SJCRH30 (cell line): ENCODE data around the gene PUM2. TPM values are rescaled to one million over a fixed set of nuclear protein-coding genes. Genes with fewer than 3 reads are reported as not detected.
"Not testable (repeated sequence)": the region's sequence is repeated elsewhere in the genome, so short reads cannot be mapped to it uniquely, and the experiment has no call there.

Source experiments
- DNase-seq, 2 experiments: peaks; one replicate each; pipeline ENCODE4 v3.0.0-alpha.2; 2015 to 2020
- H3K27ac ChIP-seq: fragments of 250-450 bp; sonication (Bioruptor Pico); 2 replicates; pipeline ENCODE4 v1.5.1; 2020; ENCODE audit warnings: mild to moderate bottlenecking, moderate library complexity
- H3K27me3 ChIP-seq: fragments of 250-450 bp; sonication (Bioruptor Pico); 2 replicates; pipeline ENCODE4 v1.5.1; 2020; ENCODE audit warnings: mild to moderate bottlenecking, moderate library complexity
- H3K36me3 ChIP-seq: fragments of 250-450 bp; sonication (Bioruptor Pico); 2 replicates; pipeline ENCODE4 v1.5.1; 2020; ENCODE audit warnings: mild to moderate bottlenecking, moderate library complexity
- H3K4me1 ChIP-seq: fragments of 250-450 bp; sonication (Bioruptor Pico); 2 replicates; pipeline ENCODE4 v1.5.1; 2020; ENCODE audit warnings: mild to moderate bottlenecking, moderate library complexity
- H3K4me3 ChIP-seq: fragments of 250-450 bp; sonication (Bioruptor Pico); 2 replicates; pipeline ENCODE4 v1.5.1; 2020; ENCODE audit warnings: mild to moderate bottlenecking, moderate library complexity
- H3K9me3 ChIP-seq: fragments of 250-450 bp; sonication (Bioruptor Pico); replicated peaks from 2 replicates; pipeline ENCODE4 v1.5.1; 2020; ENCODE audit warnings: mild to moderate bottlenecking, moderate library complexity
- total RNA-seq: library from RNA; depleted of rRNA; stranded (reverse); fragments of >200 nt; shearing (Covaris generic); gene quantifications from 2 replicates; pipeline ENCODE4 v1.2.3, GENCODE V29; 2014

PUM2 gene
- total RNA-seq, 1 experiment from 2014 or later = 69.0 TPM

DNA sequence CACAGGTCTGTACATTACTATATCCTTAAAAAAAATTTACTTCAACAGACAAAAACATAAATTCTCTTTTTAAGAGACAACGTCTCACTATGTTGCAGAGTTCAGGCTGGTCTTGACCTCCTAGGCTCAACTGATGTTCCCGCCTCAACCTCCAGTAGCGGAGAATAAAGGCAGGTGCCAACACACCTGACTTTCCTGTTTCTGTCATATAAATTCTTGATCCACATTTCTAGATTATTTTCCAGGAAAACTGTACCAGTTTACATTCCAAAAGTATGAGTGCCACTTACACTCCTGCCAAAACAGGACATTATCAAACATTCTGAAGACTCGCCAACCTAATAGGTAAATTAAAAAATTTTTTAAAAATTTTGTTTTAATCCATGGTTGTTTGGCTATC, 48.6 kb downstream of the PUM2 start:
- Histone ChIP-seq H3K36me3 (peaks cover 78% of the 10 kb centered on the region), H3K4me1 (0 out of 2 replicates have a peak, but pooled peaks cover 2% of the 10 kb centered on the region), H3K9me3 (no peaks in the 10 kb centered on the region), H3K27me3 (no peaks in the 10 kb centered on the region), H3K27ac (no peak overlapping the region), H3K4me3 (no peak overlapping the region)
- no peak for DNase-seq

DNA sequence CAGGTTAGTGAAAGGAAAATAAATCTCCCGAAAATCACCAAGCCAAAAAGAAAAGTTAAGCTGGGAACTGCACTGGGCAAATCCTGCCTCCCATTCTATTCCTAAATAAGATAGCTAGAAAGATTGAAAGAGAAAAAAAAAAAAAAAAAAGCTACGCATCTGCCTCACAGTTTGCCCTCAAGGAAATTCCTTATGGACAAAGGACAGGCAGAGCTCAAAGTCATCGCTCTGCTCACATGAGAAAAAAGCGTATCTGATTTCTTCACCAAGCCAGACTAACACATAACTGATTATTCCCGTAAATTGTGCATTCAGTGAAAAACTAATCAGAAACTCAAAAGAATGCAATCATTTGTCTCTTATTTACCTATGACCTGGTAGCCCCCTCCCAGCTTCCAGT, 50.0 kb downstream of the PUM2 start:
- Histone ChIP-seq H3K36me3 (peaks cover 76% of the 10 kb centered on the region), H3K4me3 (no peak overlapping the region), H3K27ac (no peak overlapping the region), H3K27me3 (no peaks in the 10 kb centered on the region), H3K9me3 (no peaks in the 10 kb centered on the region), H3K4me1 (0 out of 2 replicates have a peak, but pooled peaks cover 2% of the 10 kb centered on the region)
- peak in 1 of 2 experiments; percentile 20 for DNase-seq

GRCh38 chr2:20299113-20299512, 51.5 kb downstream of the PUM2 start:
- H3K4me3 ChIP-seq = no peak overlapping the region
- DNase-seq = no peak
- no peaks in the 10 kb centered on the region for H3K9me3 ChIP-seq
- no peak overlapping the region for H3K27ac ChIP-seq
- peaks cover 79% of the 10 kb centered on the region for H3K36me3 ChIP-seq
- H3K4me1 ChIP-seq = no peaks in the 10 kb centered on the region
- no peaks in the 10 kb centered on the region for H3K27me3 ChIP-seq

GRCh38 chr2:20294231-20294630, 56.4 kb downstream of the PUM2 start:
- Histone ChIP-seq H3K9me3 (no peaks in the 10 kb centered on the region), H3K27me3 (no peaks in the 10 kb centered on the region), H3K36me3 (peaks cover 90% of the 10 kb centered on the region), H3K4me1 (no peaks in the 10 kb centered on the region), H3K27ac (no peak overlapping the region), H3K4me3 (no peak overlapping the region)
- DNase-seq = no peak

DNA sequence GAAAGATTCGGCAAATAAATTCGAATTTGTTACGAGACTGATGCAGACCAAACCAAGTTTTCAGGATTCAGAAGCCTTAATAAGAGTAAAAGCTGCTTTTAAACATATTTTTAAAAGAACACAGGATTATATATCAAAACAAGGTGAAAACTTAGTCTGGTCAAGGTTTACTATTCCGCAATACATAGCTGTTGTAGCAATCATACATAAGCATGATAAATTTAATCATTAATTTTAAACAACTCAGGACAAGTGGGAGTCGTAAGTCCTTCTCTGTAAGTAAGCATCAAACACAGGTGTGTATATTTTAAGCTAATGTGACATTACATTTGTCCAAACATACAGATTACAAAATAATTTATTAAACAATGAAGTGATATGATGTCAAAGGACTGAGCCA, 57.7 kb downstream of the PUM2 start:
- H3K9me3 ChIP-seq = no peaks in the 10 kb centered on the region
- no peaks in the 10 kb centered on the region for H3K27me3 ChIP-seq
- peaks cover 90% of the 10 kb centered on the region for H3K36me3 ChIP-seq
- no peak overlapping the region for H3K4me3 ChIP-seq
- no peaks in the 10 kb centered on the region for H3K4me1 ChIP-seq
- DNase-seq = no peak
- H3K27ac ChIP-seq = no peak overlapping the region

- Histone ChIP-seq H3K27me3 (no peaks in the 10 kb centered on the region), H3K4me1 (no peaks in the 10 kb centered on the region), H3K9me3 (no peaks in the 10 kb centered on the region), H3K27ac (no peak overlapping the region), H3K36me3 (peaks cover 90% of the 10 kb centered on the region), H3K4me3 (no peak overlapping the region)
- no peak for DNase-seq
Observed at GRCh38 chr2:20291846-20292408, 58.7 kb downstream of the PUM2 start.

DNA sequence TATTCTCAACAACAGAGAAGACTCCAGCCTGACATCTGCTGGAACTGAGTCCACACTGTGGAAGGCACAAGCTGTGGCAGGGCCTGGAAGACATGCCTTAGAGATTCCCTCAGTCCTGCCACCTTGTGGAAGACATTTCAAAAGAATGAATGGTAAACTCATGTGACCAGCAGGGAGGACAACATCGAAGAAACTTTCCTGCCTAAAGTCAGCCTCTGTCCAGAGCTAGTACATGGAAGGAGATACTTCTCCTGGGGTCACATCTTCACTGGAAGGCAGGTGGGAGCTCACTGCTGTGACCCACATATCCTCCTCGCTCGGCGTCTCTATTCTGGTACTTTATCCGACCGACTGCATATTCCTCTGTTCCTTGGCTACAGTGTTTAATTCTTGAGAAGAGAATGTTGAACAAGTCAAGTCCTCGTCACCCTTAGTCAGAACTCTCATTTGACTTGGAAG, 59.5 kb downstream of the PUM2 start:
- no peaks in the 10 kb centered on the region for H3K9me3 ChIP-seq
- H3K27me3 ChIP-seq = no peaks in the 10 kb centered on the region
- H3K27ac ChIP-seq = no peak overlapping the region
- H3K4me3 ChIP-seq = no peak overlapping the region
- peaks cover 93% of the 10 kb centered on the region for H3K36me3 ChIP-seq
- H3K4me1 ChIP-seq = no peaks in the 10 kb centered on the region
- DNase-seq = peak; percentile 65 to 79

- no peaks in the 10 kb centered on the region for H3K9me3 ChIP-seq
- H3K27me3 ChIP-seq = no peaks in the 10 kb centered on the region
- H3K27ac ChIP-seq = no peak overlapping the region
- peaks cover 93% of the 10 kb centered on the region for H3K36me3 ChIP-seq
- no peak overlapping the region for H3K4me3 ChIP-seq
- DNase-seq = no peak
- H3K4me1 ChIP-seq = no peaks in the 10 kb centered on the region
Observed at GRCh38 chr2:20288642-20289340, 61.9 kb downstream of the PUM2 start.

DNA sequence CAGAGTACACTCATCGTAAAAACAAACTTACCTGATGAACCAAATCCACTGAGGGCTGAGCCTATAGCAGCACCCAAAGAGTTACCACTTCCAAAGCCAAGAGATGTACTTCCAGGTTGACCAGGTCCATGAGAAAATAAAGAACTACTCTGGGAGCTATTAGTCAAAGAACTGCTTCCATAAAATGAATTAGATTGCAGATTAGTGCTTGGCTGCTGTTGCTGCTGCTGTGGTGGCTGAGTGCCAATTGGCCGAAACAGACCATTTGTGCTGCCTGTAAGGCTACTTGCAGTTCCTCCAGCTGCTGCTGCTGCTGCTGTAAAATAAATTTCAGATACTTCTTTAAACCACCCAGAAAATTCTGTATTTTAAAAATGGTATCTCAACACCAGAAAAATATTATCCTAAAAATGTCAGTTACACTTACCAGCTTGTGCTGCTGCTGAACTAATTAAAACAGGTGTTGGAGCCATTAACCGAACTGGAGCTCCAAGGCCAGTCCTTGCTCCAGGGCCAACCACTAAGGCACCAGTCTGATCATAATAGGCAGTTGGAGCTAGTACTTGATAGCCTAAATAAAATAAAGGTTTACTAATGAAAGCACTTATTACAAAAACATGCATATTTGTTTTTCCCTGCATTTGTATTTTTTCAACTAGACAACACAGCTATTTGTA, 67.6 kb downstream of the PUM2 start:
- Histone ChIP-seq H3K36me3 (peaks cover 91% of the 10 kb centered on the region), H3K27me3 (no peaks in the 10 kb centered on the region), H3K9me3 (no peaks in the 10 kb centered on the region), H3K4me3 (no peak overlapping the region), H3K4me1 (no peaks in the 10 kb centered on the region), H3K27ac (no peak overlapping the region; the same call in 1 of the 2 replicates)
- peak; percentile 46 to 62 for DNase-seq

GRCh38 chr2:20281876-20282275, 68.8 kb downstream of the PUM2 start:
- no peak overlapping the region for H3K4me3 ChIP-seq
- no peaks in the 10 kb centered on the region for H3K27me3 ChIP-seq
- no peak for DNase-seq
- no peaks in the 10 kb centered on the region for H3K9me3 ChIP-seq
- no peak overlapping the region for H3K27ac ChIP-seq
- no peaks in the 10 kb centered on the region for H3K4me1 ChIP-seq
- peaks cover 91% of the 10 kb centered on the region for H3K36me3 ChIP-seq

DNA sequence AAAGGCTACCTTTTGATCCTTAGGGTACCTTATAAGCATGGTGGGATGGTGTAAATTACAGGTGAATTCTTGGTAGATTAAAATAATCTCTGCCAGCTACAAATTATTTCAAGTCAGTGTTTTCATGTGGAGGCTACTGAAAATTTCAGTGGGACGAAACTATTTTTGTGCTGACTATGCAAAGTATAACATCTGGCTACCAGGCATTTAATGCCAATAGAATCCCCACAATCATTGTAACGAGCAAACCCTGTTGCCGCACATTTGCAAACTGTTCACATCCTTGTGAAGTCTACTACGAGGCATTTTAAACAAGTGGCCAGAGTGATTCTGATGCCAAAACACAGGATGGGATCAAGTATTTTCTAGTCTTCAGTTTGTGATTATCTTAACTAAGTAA, 77.6 kb downstream of the PUM2 start:
- Histone ChIP-seq H3K27me3 (no peaks in the 10 kb centered on the region), H3K4me3 (no peak overlapping the region), H3K9me3 (no peaks in the 10 kb centered on the region), H3K4me1 (no peaks in the 10 kb centered on the region), H3K36me3 (peaks cover 72% of the 10 kb centered on the region), H3K27ac (no peak overlapping the region)
- no peak for DNase-seq

- H3K4me1 ChIP-seq, H3K27ac ChIP-seq, H3K4me3 ChIP-seq, H3K9me3 ChIP-seq, DNase-seq, H3K27me3 ChIP-seq: not testable (repeated sequence)
- peaks cover 59% of the 10 kb centered on the region for H3K36me3 ChIP-seq
Observed at GRCh38 chr2:20268317-20268716, 82.3 kb downstream of the PUM2 start.

- Histone ChIP-seq H3K9me3 (no peaks in the 10 kb centered on the region), H3K4me3 (no peak overlapping the region), H3K36me3 (peaks cover 66% of the 10 kb centered on the region), H3K27ac (no peak overlapping the region), H3K27me3 (no peaks in the 10 kb centered on the region), H3K4me1 (no peaks in the 10 kb centered on the region)
- no peak for DNase-seq
Observed at GRCh38 chr2:20267529-20267928, 83.1 kb downstream of the PUM2 start.

GRCh38 chr2:20264629-20265028, 86.0 kb downstream of the PUM2 start:
- H3K27ac ChIP-seq = no peak overlapping the region
- H3K36me3 ChIP-seq = peaks cover 73% of the 10 kb centered on the region
- no peak for DNase-seq
- no peak overlapping the region for H3K4me3 ChIP-seq
- H3K27me3 ChIP-seq = no peaks in the 10 kb centered on the region
- no peaks in the 10 kb centered on the region for H3K4me1 ChIP-seq
- no peaks in the 10 kb centered on the region for H3K9me3 ChIP-seq

DNA sequence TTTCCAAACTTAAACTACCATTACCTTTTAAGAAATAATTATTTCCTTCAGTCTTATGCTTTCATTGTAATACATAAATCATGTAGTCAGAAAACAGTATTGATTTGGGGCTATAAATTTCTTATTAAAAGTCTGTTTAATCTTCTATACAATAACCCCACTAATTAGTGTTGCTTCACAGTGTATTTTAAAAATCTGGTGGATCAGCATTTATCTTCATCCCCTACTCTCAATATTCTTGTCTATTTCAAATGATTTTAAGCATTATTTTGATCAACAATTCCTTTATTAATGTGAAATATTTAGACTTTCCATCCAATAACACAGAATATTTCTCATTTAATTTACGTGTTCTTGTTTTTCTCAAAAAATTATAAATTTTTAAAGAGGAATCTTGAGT, 93.2 kb downstream of the PUM2 start:
- H3K36me3 ChIP-seq = peaks cover 91% of the 10 kb centered on the region
- DNase-seq = no peak

More for the DNA sequence above, 93.2 kb downstream of the PUM2 start:
- no peaks in the 10 kb centered on the region for H3K27me3 ChIP-seq
- H3K27ac ChIP-seq = no peak overlapping the region
- H3K4me3 ChIP-seq = no peak overlapping the region
- H3K4me1 ChIP-seq = no peaks in the 10 kb centered on the region
- no peaks in the 10 kb centered on the region for H3K9me3 ChIP-seq
